Activated CD8-positive, alpha-beta memory T cell treated with anti-CD3 and anti-CD28 coated beads, Interleukin-2, amount 50 U/mL, for 24 hours (primary cell): ENCODE results near the gene IHH.

ENCODE experiments used
- DNase-seq: peaks from one replicate; pipeline ENCODE4 v3.0.0-alpha.2; 2020; ENCODE audit errors: extremely low read depth

Gene IHH

GRCh38 chr2:219073413-219074129, 12.8 kb upstream of the IHH start:
- no peak for DNase-seq

- no peak for DNase-seq
Measured at GRCh38 chr2:219072741-219073250, 12.1 kb upstream of the IHH start.

- DNase-seq, result no peak
Measured at GRCh38 chr2:219071131-219071816, 10.6 kb upstream of the IHH start.

GRCh38 chr2:219065484-219065883, 4.8 kb upstream of the IHH start:
- no peak for DNase-seq

- no peak for DNase-seq
Measured at GRCh38 chr2:219062081-219062480, 1.4 kb upstream of the IHH start.

- DNase-seq, result no peak
Measured at GRCh38 chr2:219059725-219060682, 717 bp downstream of the IHH start.

GRCh38 chr2:219059375-219059724, 1.4 kb downstream of the IHH start:
- no peak for DNase-seq

- DNase-seq, result no peak
Measured at GRCh38 chr2:219058541-219059374, 2.0 kb downstream of the IHH start.

- DNase-seq, result peak; percentile 39
Measured at GRCh38 chr2:219057709-219058540, 2.8 kb downstream of the IHH start.

GRCh38 chr2:219056896-219057708, 3.6 kb downstream of the IHH start:
- no peak for DNase-seq

- no peak for DNase-seq
Measured at GRCh38 chr2:219056176-219056895, 4.4 kb downstream of the IHH start.

GRCh38 chr2:219054956-219055903, 5.5 kb downstream of the IHH start:
- no peak for DNase-seq

GRCh38 chr2:219049282-219049681, 11.4 kb downstream of the IHH start:
- DNase-seq, result no peak

GRCh38 chr2:219045937-219046550, 14.7 kb downstream of the IHH start:
- no peak for DNase-seq

- DNase-seq, result no peak
Measured at GRCh38 chr2:219042750-219043149, 18.0 kb downstream of the IHH start.

- DNase-seq, result no peak
Measured at GRCh38 chr2:219042157-219042556, 18.6 kb downstream of the IHH start.

- peak; percentile 5 for DNase-seq
Measured at GRCh38 chr2:219041252-219041651, 19.5 kb downstream of the IHH start, which contains the start of gene CFAP65. Gene CFAP65, minus strand, starts transcription at chr2:219041516. Its CDS starts 2,468 bp downstream, at chr2:219039048.
